ENCODE data around the gene LY6G6C.

Gene LY6G6C

GRCh38 chr6:31730631-31731086 lies 9.1 kb upstream of the LY6G6C start:
- Histone ChIP-seq H3K4me1 (ENCODE audit: control insufficient read depth, low read depth, low read length) (peaks cover 9% of the 10 kb centered on the region), H4K8ac (ENCODE audit: low read depth, low read length) (no peak overlapping the region), H3K4me2 (ENCODE audit: low read length) (no peak overlapping the region), H3K9ac (ENCODE audit: low read length) (peak overlapping the region; percentile 68), H3K27ac (ENCODE audit: low read depth, low read length) (no peak overlapping the region), H3K4ac (ENCODE audit: low read depth, low read length) (no peak overlapping the region), H2BK15ac (replicated peaks; ENCODE audit: low read depth) (no peak overlapping the region), H2BK120ac (ENCODE audit: low read depth, low read length) (no peak overlapping the region), H2AK5ac (ENCODE audit: low read length) (no peak overlapping the region), H3K23ac (ENCODE audit: low read length) (no peak overlapping the region), H3K79me2 (ENCODE audit: control insufficient read depth, insufficient read depth, low read length) (peaks cover 26% of the 10 kb centered on the region), H3K18ac (ENCODE audit: low read length) (no peak overlapping the region), H3K4me3 (ENCODE audit: low read length) (no peak overlapping the region), H3K36me3 (ENCODE audit: control insufficient read depth, insufficient read depth, low read length) (peaks cover 20% of the 10 kb centered on the region), H3K79me1 (ENCODE audit: low read length) (peaks cover 21% of the 10 kb centered on the region), H4K5ac (ENCODE audit: low read length) (no peak overlapping the region), H3K56ac (ENCODE audit: low read length) (peak overlapping the region; percentile 80), H2BK5ac (ENCODE audit: low read length) (no peak overlapping the region), H3K27me3 (ENCODE audit: insufficient read depth, low read length, poor library complexity) (no peaks in the 10 kb centered on the region)
- no CpG with 5 or more reads among the region's 11 CpGs for WGBS (ENCODE audit: extremely low coverage, insufficient coverage, low lambda C conversion rate)
- DNase-seq: no peak

GRCh38 chr6:31729979-31730630 lies 8.6 kb upstream of the LY6G6C start:
- H4K5ac ChIP-seq (ENCODE audit: low read length): no peak overlapping the region
- H3K79me1 ChIP-seq (ENCODE audit: low read length): peaks cover 21% of the 10 kb centered on the region
- H3K27me3 ChIP-seq (ENCODE audit: insufficient read depth, low read length, poor library complexity): no peaks in the 10 kb centered on the region
- H2BK120ac ChIP-seq (ENCODE audit: low read depth, low read length): peak overlapping the region; percentile 3
- H3K27ac ChIP-seq (ENCODE audit: low read depth, low read length): peak overlapping the region; percentile 86
- no peak overlapping the region for H4K8ac ChIP-seq (ENCODE audit: low read depth, low read length)
- peak overlapping the region; percentile 37 for H3K4me2 ChIP-seq (ENCODE audit: low read length)
- peak; percentile 94 for DNase-seq
- peak overlapping the region; percentile 97 for H3K56ac ChIP-seq (ENCODE audit: low read length)
- peak overlapping the region; percentile 30 for H3K23ac ChIP-seq (ENCODE audit: low read length)
- peak overlapping the region; percentile 90 for H3K4me3 ChIP-seq (ENCODE audit: low read length)
- H2AK5ac ChIP-seq (ENCODE audit: low read length): no peak overlapping the region
- peak overlapping the region; percentile 96 for H3K9ac ChIP-seq (ENCODE audit: low read length)
- peak overlapping the region; percentile 86 for H2BK5ac ChIP-seq (ENCODE audit: low read length)
- peaks cover 20% of the 10 kb centered on the region for H3K79me2 ChIP-seq (ENCODE audit: control insufficient read depth, insufficient read depth, low read length)
- H3K4ac ChIP-seq (ENCODE audit: low read depth, low read length): peak overlapping the region; percentile 70
- peaks cover 9% of the 10 kb centered on the region for H3K4me1 ChIP-seq (ENCODE audit: control insufficient read depth, low read depth, low read length)
- H3K36me3 ChIP-seq (ENCODE audit: control insufficient read depth, insufficient read depth, low read length): peaks cover 20% of the 10 kb centered on the region
- WGBS (ENCODE audit: extremely low coverage, insufficient coverage, low lambda C conversion rate): no CpG with 5 or more reads among the region's 46 CpGs
- peak overlapping the region; percentile 69 for H3K18ac ChIP-seq (ENCODE audit: low read length)
- no peak overlapping the region for H2BK15ac ChIP-seq (replicated peaks; ENCODE audit: low read depth)

GRCh38 chr6:31729515-31729978 lies 8.0 kb upstream of the LY6G6C start:
- Histone ChIP-seq H3K4me1 (ENCODE audit: control insufficient read depth, low read depth, low read length) (peaks cover 9% of the 10 kb centered on the region), H4K5ac (ENCODE audit: low read length) (no peak overlapping the region), H3K23ac (ENCODE audit: low read length) (peak overlapping the region; percentile 30), H3K79me2 (ENCODE audit: control insufficient read depth, insufficient read depth, low read length) (peaks cover 15% of the 10 kb centered on the region), H3K4ac (ENCODE audit: low read depth, low read length) (peak overlapping the region; percentile 70), H3K27ac (ENCODE audit: low read depth, low read length) (peak overlapping the region; percentile 86), H3K27me3 (ENCODE audit: insufficient read depth, low read length, poor library complexity) (no peaks in the 10 kb centered on the region), H3K9ac (ENCODE audit: low read length) (peak overlapping the region; percentile 96), H4K8ac (ENCODE audit: low read depth, low read length) (no peak overlapping the region), H2BK15ac (replicated peaks; ENCODE audit: low read depth) (no peak overlapping the region), H3K79me1 (ENCODE audit: low read length) (peaks cover 21% of the 10 kb centered on the region), H2AK5ac (ENCODE audit: low read length) (no peak overlapping the region), H3K4me3 (ENCODE audit: low read length) (peak overlapping the region; percentile 90), H2BK5ac (ENCODE audit: low read length) (peak overlapping the region; percentile 86), H3K4me2 (ENCODE audit: low read length) (peak overlapping the region; percentile 74), H3K18ac (ENCODE audit: low read length) (peak overlapping the region; percentile 69), H2BK120ac (ENCODE audit: low read depth, low read length) (peak overlapping the region; percentile 3), H3K56ac (ENCODE audit: low read length) (peak overlapping the region; percentile 97), H3K36me3 (ENCODE audit: control insufficient read depth, insufficient read depth, low read length) (peaks cover 20% of the 10 kb centered on the region)
- WGBS (ENCODE audit: extremely low coverage, insufficient coverage, low lambda C conversion rate): no CpG with 5 or more reads among the region's 29 CpGs
- peak; percentile 97 for DNase-seq

- Histone ChIP-seq H3K4ac (ENCODE audit: low read depth, low read length) (peak within 1 kb of the TSS; percentile 70), H3K4me1 (ENCODE audit: control insufficient read depth, low read depth, low read length) (peaks cover 5% of the 10 kb centered on the region), H2BK120ac (ENCODE audit: low read depth, low read length) (peak within 1 kb of the TSS; percentile 3), H3K4me2 (ENCODE audit: low read length) (peak within 1 kb of the TSS; percentile 74), H4K8ac (ENCODE audit: low read depth, low read length) (no peak within 1 kb of the TSS), H3K4me3 (ENCODE audit: low read length) (peak within 1 kb of the TSS; percentile 90), H3K36me3 (ENCODE audit: control insufficient read depth, insufficient read depth, low read length) (peaks cover 19% of the 10 kb centered on the region), H3K56ac (ENCODE audit: low read length) (peak within 1 kb of the TSS; percentile 97), H2AK5ac (ENCODE audit: low read length) (peak within 1 kb of the TSS; percentile 52), H3K79me1 (ENCODE audit: low read length) (peaks cover 17% of the 10 kb centered on the region), H4K5ac (ENCODE audit: low read length) (no peak within 1 kb of the TSS), H3K9ac (ENCODE audit: low read length) (peak within 1 kb of the TSS; percentile 96), H2BK5ac (ENCODE audit: low read length) (peak within 1 kb of the TSS; percentile 86), H2BK15ac (replicated peaks; ENCODE audit: low read depth) (no peak within 1 kb of the TSS), H3K27ac (ENCODE audit: low read depth, low read length) (peak within 1 kb of the TSS; percentile 86), H3K23ac (ENCODE audit: low read length) (peak within 1 kb of the TSS; percentile 34), H3K18ac (ENCODE audit: low read length) (peak within 1 kb of the TSS; percentile 69), H3K79me2 (ENCODE audit: control insufficient read depth, insufficient read depth, low read length) (peaks cover 9% of the 10 kb centered on the region), H3K27me3 (ENCODE audit: insufficient read depth, low read length, poor library complexity) (no peaks in the 10 kb centered on the region)
- WGBS (ENCODE audit: extremely low coverage, insufficient coverage, low lambda C conversion rate): no CpG with 5 or more reads among the region's 36 CpGs
- DNase-seq: no peak
Measured at GRCh38 chr6:31728767-31729514, 7.4 kb upstream of the LY6G6C start, which contains the start of gene DDAH2. TSS of gene DDAH2 (minus strand) at chr6:31729299. CDS start at chr6:31729161, 138 bp downstream.

DNA sequence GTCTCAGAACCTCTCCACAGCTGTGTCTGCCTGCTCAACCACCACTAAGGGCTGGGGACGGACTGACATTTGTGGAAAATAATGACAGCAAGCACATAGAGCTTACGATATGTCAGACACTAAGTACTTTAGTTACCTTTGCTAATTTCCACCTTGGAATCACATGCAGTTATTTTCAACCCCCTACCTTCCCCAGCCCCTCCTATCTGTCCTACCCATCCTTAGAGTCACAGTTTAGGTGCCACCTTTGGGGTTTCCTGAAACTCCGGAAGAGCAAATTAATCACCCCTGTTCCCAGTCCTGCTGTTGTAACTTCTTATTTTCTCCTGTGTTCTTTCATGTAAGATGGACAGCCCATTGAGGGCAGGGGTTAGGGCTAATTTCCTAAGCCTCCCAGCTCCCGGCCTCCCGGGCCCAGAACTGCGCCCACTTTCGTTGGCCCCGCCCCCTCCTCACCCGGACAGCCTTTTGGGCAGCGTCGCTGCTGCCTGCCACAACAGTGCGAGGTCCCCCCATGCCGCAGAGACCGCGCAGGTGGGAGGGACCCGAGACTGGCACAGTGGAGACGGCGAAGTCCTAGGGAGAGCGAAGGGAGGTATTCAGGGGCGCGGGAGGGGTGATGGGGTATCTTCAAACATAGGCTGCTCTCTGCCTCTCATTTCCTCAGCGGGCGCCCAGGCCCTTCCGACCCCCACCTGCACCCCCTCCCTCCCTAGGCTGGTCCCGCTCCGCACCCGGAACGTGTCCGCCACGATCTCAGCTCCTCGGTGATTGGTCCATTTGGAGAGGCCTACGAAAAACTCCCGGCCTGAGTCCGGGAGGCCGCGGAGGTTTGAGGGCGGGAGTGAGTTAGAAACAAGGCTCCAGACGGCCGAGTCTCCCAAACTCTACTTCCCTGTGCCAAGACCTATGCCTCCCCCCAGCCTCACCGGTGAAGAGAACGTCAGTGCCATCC lies 6.4 kb upstream of the LY6G6C start:
- Histone ChIP-seq H3K27ac (ENCODE audit: low read depth, low read length) (no peak overlapping the region), H2BK15ac (replicated peaks; ENCODE audit: low read depth) (no peak overlapping the region), H3K18ac (ENCODE audit: low read length) (no peak overlapping the region), H3K4me1 (ENCODE audit: control insufficient read depth, low read depth, low read length) (peaks cover 3% of the 10 kb centered on the region), H3K4me2 (ENCODE audit: low read length) (no peak overlapping the region), H3K9ac (ENCODE audit: low read length) (peak overlapping the region; percentile 96), H4K5ac (ENCODE audit: low read length) (no peak overlapping the region), H3K36me3 (ENCODE audit: control insufficient read depth, insufficient read depth, low read length) (peaks cover 11% of the 10 kb centered on the region), H3K79me1 (ENCODE audit: low read length) (peaks cover 10% of the 10 kb centered on the region), H2BK120ac (ENCODE audit: low read depth, low read length) (no peak overlapping the region), H4K8ac (ENCODE audit: low read depth, low read length) (no peak overlapping the region), H3K27me3 (ENCODE audit: insufficient read depth, low read length, poor library complexity) (no peaks in the 10 kb centered on the region), H3K4ac (ENCODE audit: low read depth, low read length) (no peak overlapping the region), H3K4me3 (ENCODE audit: low read length) (no peak overlapping the region), H3K79me2 (ENCODE audit: control insufficient read depth, insufficient read depth, low read length) (peaks cover 4% of the 10 kb centered on the region), H3K56ac (ENCODE audit: low read length) (peak overlapping the region; percentile 66), H2BK5ac (ENCODE audit: low read length) (no peak overlapping the region), H2AK5ac (ENCODE audit: low read length) (no peak overlapping the region), H3K23ac (ENCODE audit: low read length) (no peak overlapping the region)
- WGBS (ENCODE audit: extremely low coverage, insufficient coverage, low lambda C conversion rate): no CpG with 5 or more reads among the region's 41 CpGs
- DNase-seq: no peak

Measured in mesendoderm (in vitro differentiated cells).